Suppressor macrophage (primary cell): ENCODE measurements around the gene CAMK2G.
A peak's percentile ranks its signal among the peaks of the same experiment; 100 is the strongest.

Experiments used
- DNase-seq, 4 experiments: peaks; one replicate each; pipeline ENCODE4 v3.0.0-alpha.2; 2020 to 2022

The CAMK2G gene

GRCh38 chr10:73862011-73862410 is 12.3 kb downstream of the CAMK2G start:
- DNase-seq: peak; percentile 65 to 81 (median 80)

GRCh38 chr10:73859784-73860491 is 14.4 kb downstream of the CAMK2G start:
- DNase-seq: no peak

GRCh38 chr10:73859428-73859783 is 14.9 kb downstream of the CAMK2G start:
- DNase-seq: no peak

- peak in 3 of 4 experiments; percentile 25 to 58 (median 31) for DNase-seq
Observed at GRCh38 chr10:73858750-73859427, 15.5 kb downstream of the CAMK2G start.

- no peak for DNase-seq
Observed at GRCh38 chr10:73858013-73858708, 16.2 kb downstream of the CAMK2G start.

GRCh38 chr10:73857446-73857845 is 16.9 kb downstream of the CAMK2G start:
- peak in 1 of 4 experiments; percentile 31 for DNase-seq

GRCh38 chr10:73856261-73856660 is 18.1 kb downstream of the CAMK2G start:
- no peak for DNase-seq

GRCh38 chr10:73855413-73855812 is 18.9 kb downstream of the CAMK2G start:
- no peak for DNase-seq

- DNase-seq: no peak
Observed at GRCh38 chr10:73854310-73854709, 20.0 kb downstream of the CAMK2G start.

GRCh38 chr10:73853196-73853595 is 21.2 kb downstream of the CAMK2G start:
- DNase-seq: no peak

GRCh38 chr10:73850863-73851461 is 23.4 kb downstream of the CAMK2G start:
- DNase-seq: no peak

GRCh38 chr10:73850211-73850610 is 24.1 kb downstream of the CAMK2G start:
- DNase-seq: no peak

- peak; percentile 93 to 98 (median 95) for DNase-seq
Observed at GRCh38 chr10:73848821-73849489, 25.4 kb downstream of the CAMK2G start.

GRCh38 chr10:73847031-73847430 is 27.3 kb downstream of the CAMK2G start:
- DNase-seq: no peak

- peak; percentile 59 to 81 (median 68) for DNase-seq
Observed at GRCh38 chr10:73843261-73843660, 31.1 kb downstream of the CAMK2G start.

- no peak for DNase-seq
Observed at GRCh38 chr10:73842349-73842748, 32.0 kb downstream of the CAMK2G start.

GRCh38 chr10:73841526-73842285 is 32.6 kb downstream of the CAMK2G start:
- no peak for DNase-seq

GRCh38 chr10:73841061-73841421 is 33.3 kb downstream of the CAMK2G start:
- no peak for DNase-seq

- no peak for DNase-seq
Observed at GRCh38 chr10:73840403-73841060, 33.8 kb downstream of the CAMK2G start.

GRCh38 chr10:73840056-73840402 is 34.3 kb downstream of the CAMK2G start:
- DNase-seq: no peak

GRCh38 chr10:73839276-73839966 is 34.9 kb downstream of the CAMK2G start:
- DNase-seq: no peak
